IMR-90 (cell line): ENCODE results near the gene ZNF276. TPM values are rescaled to one million over a fixed set of nuclear protein-coding genes. Genes with fewer than 3 reads are reported as not detected.

Source experiments
- ATAC-seq: fragments of 200-7000 bp; cut with Tn5 transposase; 2 replicates; pipeline ENCODE4 v1.9.1; 2020; ENCODE audit warnings: low read depth, mild to moderate bottlenecking, moderate library complexity
- BruUV-seq: library from RNA; stranded (reverse); fragments of 400-500 nt; replicated peaks from 2 replicates; lab custom pipeline; 2021; lab: Mats Ljungman, UMichigan
- CTCF ChIA-PET: fragments of 300-600 bp; formaldehyde crosslinking; extraction: SDS; loops from one replicate; lab custom pipeline; 2021; ENCODE audit warnings: antibody characterized with exemption; lab: Yijun Ruan, JAX
- POLR2A ChIA-PET: fragments of 300-600 bp; sonication (Branson Sonifier 250); formaldehyde crosslinking; loops from one replicate; lab custom pipeline; 2022; ENCODE audit warnings: antibody characterized with exemption; ENCODE audit not compliant: unreplicated experiment; lab: Charles Lee
- DNase-seq: peaks from one replicate; pipeline ENCODE4 v3.0.0; 2013
- H2AFZ ChIP-seq: replicated peaks from 2 replicates; pipeline ENCODE3; 2013; ENCODE audit warnings: low read length, mild to moderate bottlenecking; ENCODE audit not compliant: poor library complexity
- H2AK5ac ChIP-seq: 2 replicates; pipeline ENCODE4 v1.6.1; 2013; ENCODE audit warnings: low read depth, low read length, inconsistent platforms
- H2AK9ac ChIP-seq: replicated peaks from 2 replicates; pipeline ENCODE3; 2013; ENCODE audit warnings: mild to moderate bottlenecking, low read depth, low read length, moderate library complexity; ENCODE audit not compliant: poor library complexity
- H2BK120ac ChIP-seq: 2 replicates; pipeline ENCODE4 v1.6.1; 2013; ENCODE audit warnings: low read depth, low read length, inconsistent platforms
- H2BK15ac ChIP-seq: 3 replicates; pipeline ENCODE4 v1.6.1; 2013; ENCODE audit warnings: low read depth, low read length, inconsistent platforms
- H2BK20ac ChIP-seq: 2 replicates; pipeline ENCODE4 v1.6.1; 2013; ENCODE audit warnings: low read depth, mild to moderate bottlenecking, inconsistent platforms, low read length, moderate library complexity
- H2BK5ac ChIP-seq: 2 replicates; pipeline ENCODE4 v1.6.1; 2013; ENCODE audit warnings: mild to moderate bottlenecking, low read depth, low read length, inconsistent platforms; ENCODE audit not compliant: poor library complexity, severe bottlenecking
- H3K14ac ChIP-seq: replicated peaks from 2 replicates; pipeline ENCODE4 v1.6.1; 2013; ENCODE audit warnings: low read depth, low read length, inconsistent platforms
- H3K18ac ChIP-seq: 2 replicates; pipeline ENCODE4 v1.6.1; 2013; ENCODE audit warnings: low read depth, low read length, control low read depth
- H3K23ac ChIP-seq: 2 replicates; pipeline ENCODE4 v1.6.1; 2013; ENCODE audit warnings: low read depth, low read length, inconsistent platforms
- H3K27ac ChIP-seq: 2 replicates; pipeline ENCODE4 v1.5.1; 2013; ENCODE audit warnings: mild to moderate bottlenecking, control low read depth, low read length; ENCODE audit not compliant: insufficient read depth
- H3K27me3 ChIP-seq: 2 replicates; pipeline ENCODE4 v1.6.1; 2013; ENCODE audit warnings: low read length; ENCODE audit not compliant: control insufficient read depth, insufficient read depth
- H3K36me3 ChIP-seq: 2 replicates; pipeline ENCODE4 v1.6.1; 2013; ENCODE audit warnings: low read length, mixed read lengths; ENCODE audit not compliant: control insufficient read depth, insufficient read depth
- H3K4ac ChIP-seq: 2 replicates; pipeline ENCODE4 v1.6.1; 2013; ENCODE audit warnings: low read depth, low read length, inconsistent platforms
- H3K4me1 ChIP-seq: 2 replicates; pipeline ENCODE4 v1.6.1; 2013; ENCODE audit warnings: low read length, mixed read lengths; ENCODE audit not compliant: control insufficient read depth, insufficient read depth
- H3K4me2 ChIP-seq: 2 replicates; pipeline ENCODE4 v1.6.1; 2013; ENCODE audit warnings: low read depth, mild to moderate bottlenecking, control low read depth, low read length, moderate library complexity
- H3K4me3 ChIP-seq: 2 replicates; pipeline ENCODE4 v1.5.1; 2013; ENCODE audit warnings: low read depth, mild to moderate bottlenecking, control low read depth, low read length, moderate library complexity; ENCODE audit not compliant: insufficient read depth
- H3K56ac ChIP-seq: 2 replicates; pipeline ENCODE4 v1.6.1; 2013; ENCODE audit warnings: low read length, inconsistent platforms; ENCODE audit not compliant: insufficient read depth; ENCODE audit errors: extremely low read depth
- H3K79me1 ChIP-seq, 2 experiments: 2 replicates each; pipeline ENCODE4 v1.6.1; 2013; ENCODE audit warnings: low read length in 2 of 2, inconsistent platforms in 1 of 2, low read depth in 1 of 2
- H3K9ac ChIP-seq: 2 replicates; pipeline ENCODE4 v1.6.1; 2013; ENCODE audit warnings: low read depth, low read length, control low read depth
- H3K9me1 ChIP-seq: 2 replicates; pipeline ENCODE4 v1.6.1; 2013; ENCODE audit warnings: low read length, inconsistent platforms; ENCODE audit not compliant: insufficient read depth
- H3K9me3 ChIP-seq: 2 replicates; pipeline ENCODE4 v1.6.1; 2013; ENCODE audit warnings: low read length; ENCODE audit not compliant: control insufficient read depth, insufficient read depth
- H4K20me1 ChIP-seq: 2 replicates; pipeline ENCODE4 v1.6.1; 2013; ENCODE audit warnings: low read length, inconsistent platforms; ENCODE audit not compliant: insufficient read depth
- H4K5ac ChIP-seq: 2 replicates; pipeline ENCODE4 v1.6.1; 2013; ENCODE audit warnings: mild to moderate bottlenecking, low read depth, low read length, control low read depth
- H4K8ac ChIP-seq, 2 experiments: 2 replicates each; pipeline ENCODE4 v1.6.1; 2013; ENCODE audit warnings: low read depth in 2 of 2, low read length in 2 of 2, control low read depth in 1 of 2, inconsistent platforms in 1 of 2
- H4K91ac ChIP-seq: 2 replicates; pipeline ENCODE4 v1.6.1; 2013; ENCODE audit warnings: low read depth, low read length, inconsistent platforms; ENCODE audit not compliant: insufficient read depth
- FOS ChIP-seq: fragments of 150-350 bp; IDR thresholded peaks from 2 replicates; pipeline ENCODE4 v1.6.1; 2016; ENCODE audit warnings: low read depth, low read length
- MAZ ChIP-seq: IDR thresholded peaks from 2 replicates; pipeline ENCODE4 v1.6.1; 2012; ENCODE audit warnings: low read depth, mild to moderate bottlenecking, low read length, improper control_type of control experiment, moderate library complexity, borderline replicate concordance
- MXI1 ChIP-seq: IDR thresholded peaks from 2 replicates; pipeline ENCODE4 v1.6.1; 2012; ENCODE audit warnings: low read depth, mild to moderate bottlenecking, low read length, moderate library complexity, borderline replicate concordance
- RFX5 ChIP-seq: IDR thresholded peaks from 2 replicates; pipeline ENCODE4 v1.8.0; 2012; ENCODE audit warnings: low read depth, mild to moderate bottlenecking, low read length, moderate library complexity
- WGBS, 2 experiments: methylation state at CpG; one replicate each; pipeline versions ENCODE4 v1.1.5 to v1.1.7; 2013; ENCODE audit warnings: missing lambda C conversion rate in 2 of 2; ENCODE audit not compliant: insufficient read length in 1 of 2; ENCODE audit errors: extremely low coverage in 2 of 2; 5-methylcytosine and 5-hydroxymethylcytosine counted together
- dilution Hi-C: fragments of 300-500 bp; cut with HindIII; formaldehyde crosslinking; loops from one replicate; pipeline ENCODE4 v1.14.3; 2018; ENCODE audit warnings: low sequenced_read_pairs; ENCODE audit not compliant: unreplicated experiment
- in situ Hi-C: fragments of 300-500 bp; cut with MboI; formaldehyde crosslinking; loops from 3 replicates; pipeline ENCODE4 v1.14.3; 2019; ENCODE audit warnings: low sequenced_read_pairs, inconsistent platforms, mixed read lengths
- intact Hi-C: fragments of 100-400 bp; cut with micrococcal nuclease; formaldehyde crosslinking; loops from 2 replicates; pipeline ENCODE4 v1.10.0; 2022
- polyA plus RNA-seq, 3 experiments: library from polyadenylated mRNA; depleted of rRNA; stranded (reverse); fragments of >200 nt; gene quantifications; 2 replicates each; pipeline ENCODE4 v1.2.3, GENCODE V29; 2012; ENCODE audit warnings: low replicate concordance in 1 of 3
- total RNA-seq: library from RNA; depleted of rRNA; stranded (reverse); fragments of >200 nt; gene quantifications from 2 replicates; pipeline ENCODE4 v1.2.3, GENCODE V29; 2012

Gene ZNF276
- total and polyA plus RNA-seq, 2 of the 4 experiments (the other 2 are of a cell fraction), result 4.1 to 18.6 TPM

DNA sequence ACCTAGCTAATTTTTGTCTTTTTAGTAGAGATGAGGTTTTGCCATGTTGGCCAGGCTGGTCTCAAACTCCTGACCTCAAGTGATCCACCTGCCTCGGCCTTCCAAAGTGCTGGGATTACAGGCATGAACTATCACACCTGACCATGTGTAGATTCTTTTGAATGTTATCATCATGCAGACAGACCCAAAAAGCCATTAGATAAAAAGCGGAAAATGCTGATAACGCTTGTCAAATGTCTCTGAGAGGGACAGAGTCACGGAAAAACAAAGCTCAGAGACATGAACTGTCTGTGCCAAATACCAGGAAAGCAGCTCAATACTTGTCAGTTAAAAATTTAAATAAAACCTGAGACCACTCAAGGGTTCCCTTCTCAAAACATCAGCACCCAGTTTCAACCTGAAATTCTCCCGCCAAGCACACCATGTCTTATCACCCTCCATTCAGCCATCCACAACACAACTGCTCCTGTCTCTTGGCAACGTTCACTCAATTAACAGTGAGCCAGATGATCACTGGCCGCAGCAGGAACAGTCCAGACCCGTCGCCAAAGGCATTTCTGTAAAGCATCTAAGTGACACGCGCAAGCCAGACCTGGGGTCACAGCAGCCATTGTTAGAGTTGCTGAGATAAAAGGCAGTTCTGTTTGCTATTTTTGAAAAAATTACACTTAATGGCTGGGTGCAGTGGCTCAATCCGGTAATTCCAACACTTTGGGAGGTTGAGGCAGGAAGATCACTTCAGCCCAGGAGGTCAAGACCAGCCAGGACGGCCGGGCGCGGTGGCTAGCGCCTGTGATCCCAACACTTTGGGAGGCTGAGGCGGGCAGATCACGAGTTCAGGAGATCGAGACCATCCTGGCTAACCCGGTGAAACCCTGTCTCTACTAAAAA is 65.4 kb downstream of the ZNF276 start:
- no peak overlapping the region for H2AK5ac ChIP-seq
- no peak overlapping the region for H2AFZ ChIP-seq
- no peak overlapping the region for H3K4me3 ChIP-seq
- H2AK9ac ChIP-seq, result no peak overlapping the region
- dilution Hi-C loops (no loop called here), in situ Hi-C loops (no loop called here), intact Hi-C loops (no loop called here)
- no peaks in the 10 kb centered on the region for H4K20me1 ChIP-seq
- H3K14ac ChIP-seq, result no peak overlapping the region
- H4K5ac ChIP-seq, result no peak overlapping the region
- H4K8ac ChIP-seq, result no peak overlapping the region
- no peak overlapping the region for H3K4me2 ChIP-seq
- no peak overlapping the region for H2BK20ac ChIP-seq
- H2BK5ac ChIP-seq, result no peak overlapping the region
- no peak overlapping the region for H3K23ac ChIP-seq
- no peak overlapping the region for H3K18ac ChIP-seq
- no peak overlapping the region for H3K27ac ChIP-seq
- H3K9me1 ChIP-seq, result no peaks in the 10 kb centered on the region
- H3K9ac ChIP-seq, result no peak overlapping the region
- no peak for DNase-seq
- H3K9me3 ChIP-seq, result no peaks in the 10 kb centered on the region
- WGBS, 2 experiments, result 95% methylated on average over 13 of the region's 21 CpGs; no CpG with 5 or more reads in 1 of the 2 experiments
- ATAC-seq, result no peak
- no peak overlapping the region for H3K4ac ChIP-seq
- BruUV-seq, result no TSS peak
- H3K79me1 ChIP-seq, result peaks cover 3 to 5% of the 10 kb centered on the region in 2 experiments; a peak in 2 of 4 replicates
- no peaks in the 10 kb centered on the region for H3K4me1 ChIP-seq
- no peak overlapping the region for H4K91ac ChIP-seq
- TF ChIP-seq MXI1, result no peak
- TF ChIP-seq FOS, result no peak
- TF ChIP-seq RFX5, result no peak
- TF ChIP-seq MAZ, result no peak
- POLR2A ChIA-PET, result no interaction called here
- CTCF ChIA-PET, result no interaction called here
- no peak overlapping the region for H3K56ac ChIP-seq
- no peaks in the 10 kb centered on the region for H3K27me3 ChIP-seq
- no peak overlapping the region for H2BK15ac ChIP-seq
- peaks cover 32% of the 10 kb centered on the region for H3K36me3 ChIP-seq
- H2BK120ac ChIP-seq, result no peak overlapping the region
